Mesenchymal stem cell (in vitro differentiated cells and primary cell): ENCODE measurements around the gene CDYL.
A peak's percentile ranks its signal among the peaks of the same experiment; 100 is the strongest.

ENCODE experiments used
- DNase-seq: peaks from one replicate; pipeline ENCODE4 v3.0.0-alpha.2; 2013
- H2AFZ ChIP-seq: one replicate; pipeline ENCODE4 v1.6.1; 2013; ENCODE audit warnings: low read depth, mild to moderate bottlenecking, control low read depth, inconsistent platforms, low read length, moderate library complexity
- H2AK5ac ChIP-seq: 2 replicates; pipeline ENCODE4 v1.6.1; 2013; ENCODE audit warnings: low read length, moderate library complexity, mild to moderate bottlenecking, inconsistent platforms; ENCODE audit not compliant: severe bottlenecking
- H2BK120ac ChIP-seq: one replicate; pipeline ENCODE4 v1.6.1; 2013; ENCODE audit warnings: low read depth, mild to moderate bottlenecking, inconsistent platforms, low read length, moderate library complexity
- H2BK12ac ChIP-seq, 2 experiments: one replicate each; pipeline ENCODE4 v1.6.1; 2013; ENCODE audit warnings: inconsistent platforms in 2 of 2, low read length in 2 of 2, mild to moderate bottlenecking in 2 of 2, moderate library complexity in 2 of 2, control low read depth in 1 of 2
- H2BK15ac ChIP-seq: one replicate; pipeline ENCODE4 v1.6.1; 2013; ENCODE audit warnings: mild to moderate bottlenecking, low read depth, inconsistent platforms; ENCODE audit not compliant: poor library complexity, severe bottlenecking
- H2BK5ac ChIP-seq: 2 replicates; pipeline ENCODE4 v1.6.1; 2013; ENCODE audit warnings: low read depth, mild to moderate bottlenecking, low read length, control low read depth, inconsistent platforms; ENCODE audit not compliant: poor library complexity, severe bottlenecking
- H3K14ac ChIP-seq, 2 experiments: one replicate each; pipeline ENCODE4 v1.6.1; 2013; ENCODE audit warnings: inconsistent platforms in 2 of 2, low read length in 2 of 2, control low read depth in 1 of 2, mild to moderate bottlenecking in 1 of 2, moderate library complexity in 1 of 2
- H3K18ac ChIP-seq, 2 experiments: one replicate each; pipeline ENCODE4 v1.6.1; 2013; ENCODE audit warnings: inconsistent platforms in 2 of 2, low read length in 2 of 2, control low read depth in 1 of 2, low read depth in 1 of 2, mild to moderate bottlenecking in 1 of 2
- H3K23ac ChIP-seq, 2 experiments: one replicate each; pipeline ENCODE4 v1.6.1; 2013; ENCODE audit warnings: inconsistent platforms in 2 of 2, low read length in 2 of 2, mild to moderate bottlenecking in 2 of 2, moderate library complexity in 2 of 2, control low read depth in 1 of 2
- H3K27ac ChIP-seq: 2 replicates; pipeline ENCODE4 v1.5.1; 2013; ENCODE audit warnings: mild to moderate bottlenecking, moderate library complexity, low read length, control low read depth, inconsistent platforms; ENCODE audit not compliant: poor library complexity, severe bottlenecking
- H3K27me3 ChIP-seq, 2 experiments: 2 replicates each; pipeline versions ENCODE4 v1.6.1 to v1.7.0; 2013; ENCODE audit warnings: low read length in 2 of 2, mild to moderate bottlenecking in 2 of 2, moderate library complexity in 2 of 2, control low read depth in 1 of 2, inconsistent platforms in 1 of 2; ENCODE audit not compliant: control insufficient read depth in 1 of 2, insufficient read depth in 1 of 2
- H3K36me3 ChIP-seq, 2 experiments: 2 replicates each; pipeline versions ENCODE4 v1.6.1 to v1.7.0; 2013; ENCODE audit warnings: low read length in 2 of 2, control low read depth in 1 of 2, inconsistent platforms in 1 of 2, low read depth in 1 of 2, mild to moderate bottlenecking in 1 of 2; ENCODE audit not compliant: insufficient read depth in 2 of 2, control insufficient read depth in 1 of 2
- H3K4ac ChIP-seq, 2 experiments: one replicate each; pipeline ENCODE4 v1.6.1; 2013; ENCODE audit warnings: inconsistent platforms in 2 of 2, low read length in 2 of 2, mild to moderate bottlenecking in 2 of 2, moderate library complexity in 2 of 2, control low read depth in 1 of 2, low read depth in 1 of 2
- H3K4me1 ChIP-seq: 2 replicates; pipeline ENCODE4 v1.6.1; 2013; ENCODE audit warnings: low read depth, low read length, control low read depth; ENCODE audit not compliant: control insufficient read depth, insufficient read depth
- H3K4me2 ChIP-seq: 2 replicates; pipeline ENCODE4 v1.6.1; 2013; ENCODE audit warnings: low read length, mild to moderate bottlenecking, inconsistent platforms; ENCODE audit not compliant: poor library complexity, severe bottlenecking
- H3K4me3 ChIP-seq, 2 experiments: 2 replicates each; pipeline versions ENCODE4 v1.5.1 to v1.7.0; 2013; ENCODE audit warnings: low read length in 2 of 2, mild to moderate bottlenecking in 2 of 2, control low read depth in 1 of 2, low read depth in 1 of 2; ENCODE audit not compliant: insufficient read depth in 1 of 2
- H3K79me1 ChIP-seq: replicated peaks from 2 replicates; pipeline ENCODE4 v1.6.1; 2013; ENCODE audit warnings: mild to moderate bottlenecking, control low read depth, low read length, inconsistent platforms; ENCODE audit not compliant: poor library complexity, severe bottlenecking
- H3K9ac ChIP-seq: 2 replicates; pipeline ENCODE4 v1.7.0; 2013; ENCODE audit warnings: mild to moderate bottlenecking, low read length, moderate library complexity
- H3K9me3 ChIP-seq: 2 replicates; pipeline ENCODE4 v1.7.0; 2013; ENCODE audit warnings: mild to moderate bottlenecking, low read length; ENCODE audit not compliant: control insufficient read depth
- H4K8ac ChIP-seq: one replicate; pipeline ENCODE4 v1.6.1; 2013; ENCODE audit warnings: inconsistent platforms, mild to moderate bottlenecking, low read length, moderate library complexity
- H4K91ac ChIP-seq: one replicate; pipeline ENCODE4 v1.6.1; 2013; ENCODE audit warnings: mild to moderate bottlenecking, low read length, inconsistent platforms
- WGBS: methylation state at CpG from one replicate; pipeline ENCODE4 v1.1.7; 2013; ENCODE audit warnings: mixed read lengths; 5-methylcytosine and 5-hydroxymethylcytosine counted together

CDYL gene

DNA sequence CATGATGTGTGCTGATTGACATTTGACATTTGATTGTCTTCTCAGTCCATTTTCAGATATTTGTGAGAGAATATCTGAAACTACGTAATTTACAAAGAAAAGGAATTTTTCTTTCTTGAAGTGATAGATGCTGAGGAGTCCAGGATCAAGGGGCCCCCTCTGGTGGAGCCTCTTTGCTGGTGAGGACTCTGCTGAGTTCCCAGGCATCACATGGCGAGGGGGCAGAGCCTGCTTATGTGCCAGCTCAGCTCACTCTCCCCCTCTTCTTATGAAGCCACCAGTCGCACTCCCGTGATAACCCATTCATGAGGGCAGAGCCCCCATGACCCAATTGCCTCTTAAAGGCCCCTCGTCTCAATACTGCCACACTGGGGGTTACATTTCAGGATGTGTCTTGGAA, 136.4 kb downstream of the CDYL start:
- no peak overlapping the region for H3K4me2 ChIP-seq
- no peak overlapping the region for H3K4me3 ChIP-seq
- no peak overlapping the region for H2BK12ac ChIP-seq
- peak overlapping the region; percentile 24 for H4K8ac ChIP-seq
- peaks cover 18% of the 10 kb centered on the region for H3K4me1 ChIP-seq
- H3K4ac ChIP-seq: peak overlapping the region in 1 of 2 experiments; percentile 59
- H2AFZ ChIP-seq: no peak overlapping the region
- no peak overlapping the region for H2AK5ac ChIP-seq
- no peaks in the 10 kb centered on the region for H3K9me3 ChIP-seq
- DNase-seq: no peak
- H3K23ac ChIP-seq: no peak overlapping the region
- no peak overlapping the region for H2BK120ac ChIP-seq
- no peaks in the 10 kb centered on the region for H3K27me3 ChIP-seq
- no peak overlapping the region for H3K9ac ChIP-seq
- peaks cover 13 to 22% of the 10 kb centered on the region in 2 experiments for H3K36me3 ChIP-seq
- no peak overlapping the region for H3K14ac ChIP-seq
- no peak overlapping the region for H2BK5ac ChIP-seq
- H2BK15ac ChIP-seq: no peak overlapping the region
- WGBS: 96% methylated on average over 5 of the region's 5 CpGs
- no peak overlapping the region for H3K18ac ChIP-seq
- no peak overlapping the region for H3K27ac ChIP-seq
- H3K79me1 ChIP-seq: peaks cover 48% of the 10 kb centered on the region
- no peak overlapping the region for H4K91ac ChIP-seq

DNA sequence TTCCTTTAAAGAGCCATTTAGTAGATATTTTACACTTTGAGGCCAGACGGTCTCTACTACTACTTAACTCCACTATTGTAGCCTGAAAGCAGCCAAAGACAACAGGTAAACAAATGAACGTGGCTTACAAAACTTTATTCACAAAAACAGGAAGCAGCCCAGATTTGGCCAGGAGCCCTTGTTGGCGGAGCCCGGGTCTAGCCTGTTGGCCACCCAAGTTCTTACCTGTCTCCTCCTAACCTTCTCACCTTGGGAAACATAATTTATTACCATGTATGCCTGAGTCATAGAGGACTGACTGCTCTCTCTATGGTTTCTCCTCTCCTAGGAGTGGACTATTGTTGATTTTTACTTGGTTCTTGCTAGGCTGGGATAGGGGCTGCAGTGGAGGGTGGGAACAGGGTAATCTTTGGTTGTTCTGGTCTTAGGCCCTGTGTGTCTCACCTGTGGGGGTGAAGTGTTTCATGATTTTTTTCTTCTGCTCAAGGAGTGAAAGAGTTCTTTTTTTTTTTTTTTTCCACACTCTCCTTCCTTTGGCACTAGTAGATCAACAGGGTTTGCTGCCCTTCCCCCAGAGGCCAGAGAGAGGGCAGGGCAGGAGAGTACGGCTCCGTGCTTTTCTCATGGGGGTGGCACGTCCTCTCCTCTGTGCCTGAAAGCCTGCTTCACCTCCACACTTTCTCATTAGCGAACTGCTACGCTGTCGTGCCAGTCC, 137.7 kb downstream of the CDYL start:
- peaks cover 11% of the 10 kb centered on the region for H3K4me1 ChIP-seq
- H2AFZ ChIP-seq: no peak overlapping the region
- no peaks in the 10 kb centered on the region for H3K9me3 ChIP-seq
- no peak overlapping the region for H3K4me3 ChIP-seq
- H2AK5ac ChIP-seq: no peak overlapping the region
- peak overlapping the region; percentile 13 to 27 for H3K4ac ChIP-seq
- no peak overlapping the region for H4K91ac ChIP-seq
- no peak overlapping the region for H3K14ac ChIP-seq
- no peak overlapping the region for H4K8ac ChIP-seq
- no peak overlapping the region for H3K27ac ChIP-seq
- H3K9ac ChIP-seq: no peak overlapping the region
- H2BK5ac ChIP-seq: no peak overlapping the region
- H3K36me3 ChIP-seq: peaks cover 10 to 18% of the 10 kb centered on the region in 2 experiments
- H3K79me1 ChIP-seq: peaks cover 37% of the 10 kb centered on the region
- no peak overlapping the region for H2BK120ac ChIP-seq
- H2BK12ac ChIP-seq: no peak overlapping the region
- WGBS: 46% methylated on average over 10 of the region's 10 CpGs
- DNase-seq: peak; percentile 30
- H2BK15ac ChIP-seq: no peak overlapping the region
- no peak overlapping the region for H3K4me2 ChIP-seq
- H3K27me3 ChIP-seq: no peaks in the 10 kb centered on the region
- no peak overlapping the region for H3K23ac ChIP-seq
- H3K18ac ChIP-seq: peak overlapping the region in 1 of 2 experiments; percentile 10

DNA sequence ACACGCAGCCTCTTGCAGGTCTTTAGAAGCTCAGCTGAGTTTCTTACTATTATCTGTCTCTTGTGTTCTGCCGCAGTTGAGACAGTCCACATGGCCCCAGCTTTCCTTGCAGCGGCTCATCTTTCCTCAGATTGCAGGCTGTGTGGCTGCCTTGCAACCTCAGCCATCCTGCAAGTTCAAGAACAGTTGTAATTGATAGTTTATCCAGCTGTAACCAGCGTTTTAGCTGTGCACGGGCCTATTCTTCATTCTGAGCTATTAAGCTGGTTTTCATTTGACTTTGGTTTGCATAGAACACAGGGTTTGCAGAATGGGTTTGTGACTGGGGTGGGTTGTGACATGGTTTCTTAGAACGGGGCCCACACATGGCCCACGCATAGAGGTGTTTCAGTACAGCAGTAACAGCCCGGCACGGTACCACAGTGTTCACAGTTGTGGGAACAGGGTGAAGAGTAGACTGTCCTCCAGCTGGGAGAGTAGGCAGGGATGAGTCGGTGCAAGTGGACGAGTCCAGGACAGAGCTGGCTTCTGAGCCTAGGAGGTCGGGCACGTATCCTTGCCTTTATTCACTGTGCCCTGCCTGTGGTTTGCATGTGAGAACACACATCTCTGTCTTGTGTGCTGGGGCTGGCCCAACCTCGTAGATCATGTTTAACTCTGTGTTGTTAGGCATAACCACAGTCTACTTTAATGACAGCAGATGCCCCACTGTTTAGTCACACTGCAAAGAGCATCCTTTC, 138.4 kb downstream of the CDYL start:
- H3K9ac ChIP-seq: no peak overlapping the region
- peak overlapping the region; percentile 26 to 34 for H2BK12ac ChIP-seq
- 41% methylated on average over 14 of the region's 14 CpGs for WGBS
- peak overlapping the region; percentile 35 for H2BK120ac ChIP-seq
- no peak overlapping the region for H3K23ac ChIP-seq
- H3K4me2 ChIP-seq: no peak overlapping the region
- H3K9me3 ChIP-seq: no peaks in the 10 kb centered on the region
- H2AK5ac ChIP-seq: no peak overlapping the region
- H3K4me1 ChIP-seq: peaks cover 11% of the 10 kb centered on the region
- no peak overlapping the region for H2BK15ac ChIP-seq
- no peak overlapping the region for H3K4me3 ChIP-seq
- H3K79me1 ChIP-seq: peaks cover 34% of the 10 kb centered on the region
- no peak overlapping the region for H3K14ac ChIP-seq
- no peak overlapping the region for H3K4ac ChIP-seq
- peaks cover 10 to 12% of the 10 kb centered on the region in 2 experiments for H3K36me3 ChIP-seq
- peak overlapping the region; percentile 10 to 38 for H3K18ac ChIP-seq
- H4K8ac ChIP-seq: peak overlapping the region; percentile 42
- peak overlapping the region; percentile 53 for H4K91ac ChIP-seq
- no peaks in the 10 kb centered on the region for H3K27me3 ChIP-seq
- peak; percentile 93 for DNase-seq
- H2AFZ ChIP-seq: no peak overlapping the region
- H3K27ac ChIP-seq: no peak overlapping the region
- H2BK5ac ChIP-seq: no peak overlapping the region

DNA sequence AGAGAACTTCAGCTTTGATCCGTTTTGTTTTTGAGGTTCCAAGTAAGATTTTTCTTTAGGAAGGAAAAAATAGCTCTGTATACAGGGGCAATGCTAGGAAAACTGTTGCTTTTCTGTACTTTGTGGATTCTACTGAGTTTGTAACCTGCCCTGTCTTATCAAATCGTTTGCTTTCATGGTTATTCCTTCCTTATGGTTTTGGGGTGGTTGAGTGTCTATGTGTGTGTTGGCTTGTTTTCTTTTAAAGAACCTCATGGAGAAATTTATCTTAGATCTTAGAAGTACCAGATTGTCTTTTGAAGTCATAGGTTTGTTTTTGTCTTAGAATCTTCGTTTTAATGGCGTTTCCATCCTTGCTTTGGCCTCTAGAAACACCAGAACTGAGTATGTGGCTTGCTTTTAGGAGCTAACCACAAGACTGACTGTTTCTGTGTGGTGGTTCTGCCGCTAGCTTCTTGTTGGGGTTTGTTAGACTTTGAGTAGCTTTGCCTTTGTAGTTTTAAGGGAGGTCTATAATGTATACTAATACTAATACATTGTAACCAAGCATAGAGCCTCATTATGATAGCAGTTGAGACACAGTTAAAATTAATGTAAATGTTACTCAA, 140.9 kb downstream of the CDYL start:
- Histone ChIP-seq H2AFZ (no peak overlapping the region), H3K4ac (no peak overlapping the region), H2BK5ac (no peak overlapping the region), H3K27ac (no peak overlapping the region), H2BK12ac (no peak overlapping the region), H3K18ac (no peak overlapping the region), H3K27me3 (no peaks in the 10 kb centered on the region), H3K79me1 (peaks cover 33% of the 10 kb centered on the region), H3K36me3 (peaks cover 6 to 10% of the 10 kb centered on the region in 2 experiments), H3K23ac (no peak overlapping the region), H3K4me3 (no peak overlapping the region), H3K9ac (no peak overlapping the region), H4K91ac (no peak overlapping the region), H3K14ac (no peak overlapping the region), H2AK5ac (no peak overlapping the region), H3K4me2 (no peak overlapping the region), H4K8ac (no peak overlapping the region), H3K4me1 (peaks cover 6% of the 10 kb centered on the region), H2BK15ac (no peak overlapping the region), H3K9me3 (no peaks in the 10 kb centered on the region), H2BK120ac (no peak overlapping the region)
- 98% methylated on average over 4 of the region's 5 CpGs for WGBS
- DNase-seq: no peak
